B cell (primary cell): ENCODE data around the gene FAIM.

ENCODE experiments used
- CTCF ChIP-seq: fragments of 200-600 bp; IDR thresholded peaks from one replicate; pipeline ENCODE4 v1.8.0; 2022; ENCODE audit warnings: antibody characterized with exemption, mild to moderate bottlenecking
- EZH2 ChIP-seq: IDR thresholded peaks from 2 replicates; pipeline ENCODE4 v1.6.1; 2012; ENCODE audit warnings: borderline replicate concordance, low read depth, mild to moderate bottlenecking, moderate library complexity, low read length; ENCODE audit not compliant: insufficient read depth, poor library complexity, severe bottlenecking

- TF ChIP-seq EZH2 (no peak), CTCF (no peak)
These were observed 37.4 kb downstream of the FAIM start for GRCh38 chr3:138646008-138646407.
